GOT3 (cell line): Measurements from ENCODE around the gene GAGE10.
"Not testable (repeated sequence)": the region's sequence is repeated elsewhere in the genome, so short reads cannot be mapped to it uniquely, and the experiment has no call there.

Experiments
- DNase-seq: peaks from one replicate; lab custom pipeline; 2025; ENCODE audit warnings: mixed read lengths; lab: John Stamatoyannopoulos, UW

Gene GAGE10

DNA sequence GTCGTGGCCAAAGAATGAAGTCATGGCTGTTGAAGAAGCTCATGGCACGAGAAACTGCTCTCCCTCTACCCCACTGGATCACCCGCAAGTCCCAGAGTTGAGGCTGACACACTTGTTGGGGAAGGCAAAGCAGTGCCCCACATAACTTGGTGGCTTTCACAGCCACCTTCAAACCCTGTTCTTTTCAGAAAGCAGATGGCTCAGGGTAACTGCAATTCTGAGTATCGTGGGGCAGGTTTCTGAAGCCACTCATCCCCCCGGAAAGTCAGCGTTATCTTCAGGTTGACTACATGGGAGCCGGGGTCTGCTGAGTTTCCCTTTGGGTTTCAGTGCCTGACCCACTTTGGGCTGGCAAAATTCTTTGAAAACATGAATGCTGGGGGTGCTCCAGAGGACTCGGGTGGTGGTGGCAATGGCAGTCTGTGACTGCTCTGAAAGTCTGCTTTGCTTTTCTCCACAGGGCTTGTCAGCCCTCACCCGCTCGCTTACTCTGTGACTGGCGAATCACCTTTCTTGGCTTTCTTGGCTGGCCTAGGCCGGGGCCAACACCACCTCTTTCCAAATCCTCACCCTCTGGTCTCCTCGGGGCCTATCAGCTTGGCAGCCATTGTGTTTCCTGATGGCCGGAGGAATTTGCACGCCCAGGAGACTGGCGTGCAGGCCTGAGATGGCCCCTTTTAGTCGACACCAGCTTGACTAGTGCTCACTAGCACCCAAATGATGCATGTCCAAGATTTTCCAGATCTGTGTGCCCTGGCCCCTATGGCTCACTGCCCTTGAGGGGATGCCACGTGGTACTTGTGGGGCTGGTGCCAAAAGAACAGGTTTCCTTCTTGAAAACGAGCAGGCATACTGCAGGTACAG, 26.5 kb upstream of the GAGE10 start:
- DNase-seq: no peak

DNA sequence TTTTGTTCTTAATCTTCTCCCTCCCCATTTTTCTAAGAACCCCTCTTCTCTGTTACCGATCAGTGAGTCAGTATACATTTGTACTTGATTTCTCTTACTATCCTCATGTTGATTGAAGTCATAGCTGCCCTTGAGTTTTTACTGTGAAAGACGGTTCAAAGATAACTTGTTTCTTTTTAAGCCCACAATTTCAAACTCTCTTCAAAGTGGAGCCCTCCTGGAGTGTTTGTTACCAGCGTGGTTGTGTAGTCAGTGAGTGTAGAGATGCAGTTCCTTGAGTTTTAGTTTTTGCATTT, 26.0 kb upstream of the GAGE10 start:
- no peak for DNase-seq

- no peak for DNase-seq
Observed at GRCh38 chrX:49278081-49278480, 25.4 kb upstream of the GAGE10 start.

DNA sequence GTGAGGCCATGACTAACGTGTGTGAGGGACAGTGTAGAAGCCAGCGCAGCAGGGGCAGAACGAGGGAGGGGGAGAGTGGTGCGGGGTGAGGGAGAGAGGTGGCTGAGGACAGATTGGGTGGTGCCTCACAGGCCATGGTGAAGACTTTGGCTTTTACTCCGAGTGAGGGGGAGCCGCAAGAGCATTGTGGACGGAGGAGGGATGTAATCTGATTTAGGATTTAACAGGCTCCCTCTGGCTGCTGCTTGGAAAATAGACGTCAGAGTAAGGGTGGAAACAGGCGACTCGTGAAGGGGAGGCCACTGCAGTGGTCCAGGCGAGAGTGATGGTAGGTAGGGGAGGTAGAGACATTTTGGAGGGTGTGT, 20.8 kb upstream of the GAGE10 start:
- DNase-seq: no peak

GRCh38 chrX:49284212-49284611, 19.2 kb upstream of the GAGE10 start:
- DNase-seq: no peak

DNA sequence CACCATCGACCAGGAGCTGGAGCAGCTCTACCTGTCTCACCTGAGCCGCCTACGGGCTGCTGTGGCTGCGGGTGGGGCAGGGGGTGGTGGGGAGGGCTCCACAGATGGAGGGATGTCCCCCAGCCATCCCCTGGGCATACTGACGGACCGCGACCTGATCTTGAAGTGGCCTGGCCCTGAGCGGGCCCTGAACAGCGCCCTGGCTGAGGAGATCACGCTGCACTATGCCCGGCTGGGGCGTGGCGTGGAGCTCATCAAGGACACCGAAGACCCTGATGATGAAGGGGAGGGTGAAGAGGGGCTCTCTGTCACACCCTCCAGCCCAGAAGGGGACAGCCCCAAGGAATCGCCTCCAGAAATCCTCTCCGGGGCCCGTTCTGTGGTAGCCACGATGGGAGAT, 17.3 kb upstream of the GAGE10 start:
- DNase-seq: no peak

- DNase-seq: no peak
Observed at GRCh38 chrX:49286581-49286980, 16.9 kb upstream of the GAGE10 start.

- no peak for DNase-seq
Observed at GRCh38 chrX:49287665-49288064, 15.8 kb upstream of the GAGE10 start.

- DNase-seq: no peak
Observed at GRCh38 chrX:49290215-49290614, 13.2 kb upstream of the GAGE10 start.

DNA sequence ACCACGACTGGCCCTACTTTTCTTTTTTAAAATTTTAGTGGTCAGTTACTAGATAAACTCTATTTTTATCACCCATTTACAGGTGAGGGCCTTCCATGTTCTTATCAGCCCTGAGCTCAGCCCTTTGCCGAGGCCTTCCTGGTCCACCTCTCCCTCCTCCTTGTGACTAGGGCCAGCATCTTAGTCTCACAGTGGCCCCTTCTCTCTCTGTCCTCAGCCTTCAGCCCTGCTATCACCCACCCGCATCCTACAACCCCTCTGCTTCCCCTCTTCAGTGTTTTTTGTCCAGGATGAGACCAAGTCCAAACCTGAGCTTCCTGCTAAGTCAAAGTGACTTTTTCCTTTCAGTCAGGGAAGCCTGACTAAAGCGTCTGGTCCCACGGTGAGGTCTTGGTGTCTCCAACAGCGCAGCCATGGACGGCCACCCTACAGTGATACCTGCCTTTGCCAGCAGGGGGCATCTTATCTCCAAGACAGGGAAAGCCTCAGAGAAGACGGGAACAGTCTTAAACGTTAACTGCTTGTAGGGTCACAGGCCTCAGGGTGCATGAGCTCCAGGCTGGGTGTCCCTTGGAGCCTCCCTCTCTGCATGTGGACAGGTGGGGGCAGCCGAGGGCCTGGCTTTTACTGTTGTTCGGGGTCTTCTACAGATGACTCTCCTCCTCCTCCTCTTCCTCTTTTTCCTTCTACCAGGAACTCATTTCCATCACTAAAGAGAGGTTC, 11.7 kb upstream of the GAGE10 start:
- no peak for DNase-seq

GRCh38 chrX:49292400-49293362, 10.8 kb upstream of the GAGE10 start:
- no peak for DNase-seq

DNA sequence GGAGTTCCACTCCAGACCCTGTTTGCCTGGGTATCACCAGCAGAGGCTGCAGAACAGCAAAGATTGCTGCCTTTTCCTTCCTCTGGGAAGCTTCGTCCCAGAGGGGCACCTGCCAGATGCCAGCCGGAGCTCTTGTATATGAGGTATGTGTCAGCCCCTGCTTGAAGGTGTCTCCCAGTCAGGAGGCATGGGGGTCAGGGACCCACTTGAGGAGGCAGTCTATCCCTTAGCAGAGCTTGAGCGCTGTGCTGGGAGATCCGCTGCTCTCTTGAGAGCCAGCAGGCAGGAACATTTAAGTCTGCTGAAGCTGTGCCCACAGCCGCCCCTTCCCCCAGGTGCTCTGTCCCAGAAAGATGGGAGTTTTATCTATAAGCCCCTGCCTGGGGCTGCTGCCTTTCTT, 4.2 kb upstream of the GAGE10 start:
- not testable (repeated sequence) for DNase-seq

DNA sequence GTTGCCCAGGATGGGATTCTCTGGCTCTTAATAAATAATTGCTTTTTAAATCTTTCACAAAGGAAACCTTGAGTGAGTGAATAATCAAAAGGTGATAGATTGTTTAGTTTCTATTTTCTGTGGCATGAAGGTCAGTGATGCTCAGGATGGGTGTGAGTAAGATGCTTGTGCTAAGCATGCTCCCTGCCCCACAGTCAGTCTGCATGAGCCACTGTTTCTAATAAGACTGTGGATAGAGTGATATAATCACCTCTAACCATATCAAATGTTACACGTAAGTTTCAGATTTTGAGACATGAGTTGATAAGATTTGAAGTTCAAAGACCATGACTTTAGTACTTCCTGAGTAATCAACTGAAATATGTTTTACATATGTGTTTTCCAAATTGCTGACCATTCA, 2.7 kb upstream of the GAGE10 start:
- DNase-seq: no peak

GRCh38 chrX:49307775-49308174, 4.3 kb downstream of the GAGE10 start:
- not testable (repeated sequence) for DNase-seq

DNA sequence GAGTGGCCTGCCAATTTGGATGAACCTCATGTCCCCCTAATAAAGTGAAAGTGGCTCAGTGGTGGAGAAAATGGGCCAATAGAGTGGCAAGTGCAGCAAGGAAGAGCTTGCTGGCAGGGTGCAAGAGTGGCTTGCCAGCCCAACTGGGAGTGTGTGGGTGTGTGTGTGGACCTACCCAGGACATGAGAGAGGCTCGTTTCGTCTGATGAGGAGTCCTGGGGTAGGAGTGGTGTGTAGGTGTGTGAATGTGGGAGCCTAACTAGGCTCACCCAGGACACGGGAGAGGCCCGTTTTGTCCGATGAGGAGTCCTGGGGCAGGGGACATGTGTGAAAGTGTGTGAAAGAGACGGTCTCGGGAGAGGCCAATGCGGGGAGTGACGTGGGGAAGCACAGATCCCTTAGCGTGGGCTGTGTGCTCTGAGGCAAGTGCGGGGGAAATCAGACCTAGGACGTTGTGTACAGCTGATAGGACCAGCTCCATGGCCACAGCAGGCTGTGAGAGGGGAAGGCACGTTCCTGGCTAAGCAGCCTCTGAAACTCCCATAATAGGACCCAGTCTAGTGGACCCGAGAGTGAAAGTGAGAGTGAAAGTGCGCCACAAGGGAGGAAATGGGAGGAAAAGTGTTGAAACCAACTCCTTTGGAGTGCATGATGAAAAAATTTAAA, 5.3 kb downstream of the GAGE10 start:
- DNase-seq: no peak

GRCh38 chrX:49309401-49309981, 6.0 kb downstream of the GAGE10 start:
- DNase-seq: no peak

DNA sequence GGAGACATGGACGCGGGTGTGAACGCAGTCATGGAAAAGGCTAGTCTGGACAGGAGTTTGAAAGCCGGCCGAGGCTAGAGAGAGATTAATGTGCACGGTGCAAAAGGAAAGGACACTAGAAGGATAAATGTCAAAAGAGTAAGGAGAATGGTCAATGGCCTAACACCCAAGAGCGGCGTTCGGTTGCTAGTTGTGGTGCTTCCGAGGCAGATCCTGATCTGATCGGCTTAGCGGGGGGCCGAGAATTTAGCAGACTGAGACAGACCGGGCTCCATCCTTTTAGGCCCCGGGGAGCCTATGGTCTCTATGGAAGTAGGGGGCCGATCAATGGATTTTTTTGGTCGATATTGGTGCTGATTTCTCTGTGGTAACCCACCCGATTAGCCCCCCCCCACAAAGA, 6.9 kb downstream of the GAGE10 start:
- DNase-seq: no peak

DNA sequence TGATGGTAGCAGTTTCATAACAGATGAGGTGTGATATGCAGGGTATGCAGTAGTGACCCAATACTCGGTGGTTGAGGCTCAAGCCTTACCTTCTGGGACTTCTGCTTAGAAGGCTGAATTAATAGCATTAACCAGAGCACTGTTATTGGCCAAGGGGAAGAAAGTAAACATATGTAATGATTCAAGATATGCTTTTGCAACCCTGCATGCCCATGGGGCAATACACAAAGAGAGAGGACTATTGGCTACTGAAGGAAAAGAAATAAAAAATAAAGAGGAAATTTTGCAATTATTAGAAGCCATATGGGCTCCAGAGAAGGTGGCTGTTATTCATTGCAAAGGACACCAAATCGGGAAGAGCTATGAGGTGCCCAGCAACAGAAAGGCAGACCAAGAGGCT, 8.7 kb downstream of the GAGE10 start:
- DNase-seq: no peak

- DNase-seq: no peak
Observed at GRCh38 chrX:49316085-49316484, 12.6 kb downstream of the GAGE10 start.

DNA sequence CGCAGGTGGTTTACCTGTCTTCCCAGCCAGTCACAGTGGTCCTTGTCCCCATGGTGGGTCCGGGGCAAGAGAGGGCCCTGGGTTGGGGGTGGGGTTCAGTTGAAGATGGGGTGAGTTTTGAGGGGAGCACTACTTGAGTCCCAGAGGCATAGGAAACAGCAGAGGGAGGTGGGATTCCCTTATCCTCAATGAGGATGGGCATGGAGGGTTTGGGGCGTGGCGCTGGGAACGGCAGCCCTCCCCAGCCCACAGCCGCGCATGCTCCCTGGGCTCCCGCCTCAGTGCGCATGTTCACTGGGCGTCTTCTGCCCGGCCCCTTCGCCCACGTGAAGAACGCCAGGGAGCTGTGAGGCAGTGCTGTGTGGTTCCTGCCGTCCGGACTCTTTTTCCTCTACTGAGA, 18.3 kb downstream of the GAGE10 start, which contains the start of gene GAGE12J:
Gene GAGE12J (plus strand): TSS at position 301 of the 400 bp plus-strand sequence. CDS start 1,157 bp downstream, outside the sequence.
- not testable (repeated sequence) for DNase-seq

DNA sequence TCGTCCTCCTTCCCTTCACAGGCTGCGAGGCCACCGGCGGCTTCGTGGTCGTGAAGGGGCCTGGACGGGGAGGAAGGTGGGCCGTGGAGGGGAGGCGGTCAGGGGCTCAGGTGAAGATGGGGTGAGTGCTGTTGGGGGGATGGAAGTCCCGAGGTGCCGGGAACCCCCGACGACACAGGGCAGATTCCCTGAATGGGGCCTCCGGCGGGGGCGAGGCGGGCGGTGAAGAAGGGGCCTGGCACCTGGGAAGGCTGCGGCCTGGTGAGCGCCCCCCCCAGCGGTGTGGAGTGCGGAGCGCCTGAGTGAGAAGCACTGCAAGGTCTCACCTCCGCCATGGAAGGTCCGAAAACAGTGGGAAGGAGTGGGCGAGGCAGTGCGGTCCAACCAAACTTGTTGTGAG, 18.8 kb downstream of the GAGE10 start:
- not testable (repeated sequence) for DNase-seq
